Measurements from ENCODE around the gene TCF4.

- no peak for TF ChIP-seq CTCF (IDR thresholded peaks at IDR 0.05)
- TF ChIP-seq REST (IDR thresholded peaks at IDR 0.05; ENCODE audit: insufficient read depth in 1 of 2, low read depth in 2 of 2, low read length in 1 of 2) = no peak
- TF ChIP-seq POLR2AphosphoS5 (IDR thresholded peaks at IDR 0.05; ENCODE audit: low read depth, low read length) = no peak
- no peak for TF ChIP-seq SIN3A (IDR thresholded peaks at IDR 0.05; ENCODE audit: borderline replicate concordance, insufficient read depth, low read depth, low read length)
Observed at GRCh38 chr18:55289048-55289447, 298.9 kb downstream of the TCF4 start.

Data from Panc1 (cell line).